ENCODE results near the gene NELL2.

NELL2 gene

DNA sequence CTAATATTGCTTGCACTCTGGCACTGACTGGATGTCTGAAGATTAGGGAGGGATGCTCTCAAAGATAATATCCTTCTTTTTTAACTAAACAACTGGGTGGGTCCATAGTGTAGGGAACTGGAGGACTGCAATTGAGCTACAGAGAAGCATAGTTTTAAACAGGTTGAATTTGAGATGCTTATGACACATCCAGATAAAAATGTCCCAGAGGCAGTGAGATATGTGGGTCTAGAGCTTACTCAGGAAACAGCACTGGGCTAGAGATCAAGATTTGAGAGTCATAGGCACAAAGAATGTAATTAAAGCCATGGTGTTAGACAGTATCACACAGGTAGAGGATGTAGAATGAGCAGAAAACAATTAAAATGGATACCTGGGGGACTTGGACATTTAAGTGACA is 198.4 kb downstream of the NELL2 start:
- DNase-seq = no peak

DNA sequence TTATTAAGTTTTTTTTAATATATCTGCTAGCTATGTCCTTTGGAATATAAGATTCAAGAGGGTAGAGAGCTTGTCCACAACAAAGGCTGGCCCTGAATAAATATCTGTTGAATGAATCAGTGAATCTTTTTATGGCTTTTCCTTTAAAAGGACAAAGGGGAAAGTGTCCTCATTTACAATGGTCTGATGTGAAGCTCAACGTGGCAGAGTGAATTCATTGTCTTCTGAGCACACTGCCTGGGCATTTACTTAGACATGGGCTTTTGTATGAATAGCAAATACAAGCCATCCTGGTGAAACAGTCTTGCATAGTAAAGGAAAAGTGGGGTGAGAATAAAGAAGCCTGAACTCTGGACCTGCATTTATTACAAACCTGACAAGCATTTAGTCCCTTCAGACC is 201.2 kb downstream of the NELL2 start:
- no peak for DNase-seq

DNA sequence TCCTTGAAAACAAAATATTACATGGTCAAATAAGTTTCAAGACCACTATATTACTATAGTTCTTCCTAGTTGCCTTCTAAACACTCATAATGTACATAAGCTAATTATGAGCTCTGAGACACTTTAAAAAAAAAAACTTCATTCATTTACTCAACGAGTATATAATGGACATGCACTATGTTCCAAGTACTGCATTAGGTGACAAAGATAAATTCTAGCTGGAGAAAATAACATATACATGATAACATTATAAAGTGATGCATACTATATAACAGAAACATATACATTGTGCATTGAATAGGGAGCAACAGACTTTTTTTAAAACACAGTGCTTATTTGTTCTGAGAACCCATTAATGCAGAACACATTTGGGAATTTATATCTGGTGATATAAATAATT is 202.3 kb downstream of the NELL2 start:
- no peak for DNase-seq

DNA sequence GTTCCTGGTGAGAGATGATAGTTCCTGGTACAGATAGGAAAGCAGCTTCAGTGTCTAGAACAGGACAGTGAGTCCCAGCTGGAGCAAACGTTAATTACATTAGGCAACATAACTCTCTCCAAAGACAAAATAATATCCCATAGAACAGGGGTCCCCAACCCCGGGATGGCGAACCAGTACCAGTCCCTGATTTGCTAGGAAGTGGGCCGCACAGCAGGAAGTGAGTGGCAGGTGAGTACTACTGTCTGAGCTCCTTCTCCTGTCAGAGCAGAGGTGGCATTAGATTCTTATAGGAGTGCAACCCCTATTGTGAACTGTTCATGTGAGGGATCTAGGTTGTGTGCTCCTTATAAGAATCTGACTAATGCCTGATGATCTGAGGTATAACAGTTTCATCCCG is 204.1 kb downstream of the NELL2 start:
- DNase-seq = no peak

DNA sequence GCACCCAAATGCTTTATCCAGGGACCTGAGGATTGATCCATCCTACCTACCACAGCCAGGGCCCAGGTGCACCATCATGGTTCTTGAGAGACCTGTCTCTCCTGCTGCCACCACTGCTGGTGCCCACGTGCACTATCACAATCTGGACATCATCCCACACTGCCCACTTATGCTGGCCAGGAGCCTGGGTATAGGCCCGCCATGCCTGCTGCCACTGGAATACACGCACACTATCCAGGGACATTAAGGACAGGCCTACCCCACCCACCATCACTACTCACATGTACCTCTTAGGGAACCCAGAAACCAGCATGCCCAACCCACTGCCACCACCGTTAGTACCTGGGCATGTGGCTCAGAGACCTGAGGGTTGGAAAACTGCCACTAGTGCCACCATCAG is 207.7 kb downstream of the NELL2 start:
- DNase-seq = no peak

DNA sequence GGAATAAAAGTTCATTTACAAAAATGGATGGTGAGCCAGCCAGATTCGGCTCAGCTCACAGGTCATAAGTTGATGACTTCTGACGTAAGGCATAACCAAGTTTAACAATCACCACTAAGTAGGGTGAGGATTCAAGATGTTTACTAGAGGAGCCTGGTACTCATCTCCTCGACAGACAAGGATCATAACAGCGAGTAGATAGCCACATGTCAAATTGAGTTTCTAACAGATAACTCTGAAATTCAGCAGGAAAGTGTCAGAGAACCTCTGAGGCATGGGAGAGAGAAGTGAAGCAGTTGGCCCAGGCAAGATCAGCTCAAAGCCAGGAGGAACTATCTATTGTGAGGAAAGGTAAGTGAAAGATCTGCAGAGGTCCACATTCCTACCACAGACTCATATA is 208.7 kb downstream of the NELL2 start:
- DNase-seq = no peak

DNA sequence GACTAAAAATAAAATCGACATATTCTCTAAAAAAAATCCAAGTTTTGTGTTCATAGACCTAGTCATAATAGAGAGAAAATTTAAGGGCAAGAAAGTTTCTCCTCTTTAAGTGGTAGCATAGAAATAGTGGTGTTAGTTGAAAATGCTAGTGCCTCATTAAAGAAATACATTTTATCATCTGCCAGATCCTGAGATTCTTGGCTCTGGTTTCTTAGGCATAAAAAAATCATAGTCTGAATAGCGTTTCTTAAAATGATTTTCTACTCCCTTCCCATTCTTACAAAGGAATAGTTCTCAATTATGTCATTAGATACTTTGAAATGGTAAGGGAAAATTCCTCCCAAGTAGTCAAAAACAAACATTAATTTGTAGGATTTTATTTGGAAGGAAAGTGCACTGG is 212.8 kb downstream of the NELL2 start:
- no peak for DNase-seq

DNA sequence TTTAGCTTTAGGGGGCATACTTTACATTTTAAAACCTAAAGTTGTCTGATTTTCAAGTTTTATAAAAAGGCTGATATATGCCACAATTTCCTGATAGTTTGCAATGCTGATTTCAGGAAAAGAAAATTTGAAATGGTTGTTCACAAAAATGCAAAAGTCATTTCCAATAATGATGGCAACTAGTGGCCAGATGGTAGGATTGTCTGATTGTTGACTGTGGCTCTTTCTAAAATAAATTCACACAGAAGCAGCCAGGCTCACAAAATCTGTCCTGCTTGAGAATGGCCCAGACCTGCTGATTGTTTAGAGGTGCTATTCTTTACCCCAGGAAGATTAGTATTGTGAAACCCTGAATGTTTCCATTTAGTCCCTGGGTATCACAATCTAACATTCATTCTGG is 220.3 kb downstream of the NELL2 start:
- no peak for DNase-seq

DNA sequence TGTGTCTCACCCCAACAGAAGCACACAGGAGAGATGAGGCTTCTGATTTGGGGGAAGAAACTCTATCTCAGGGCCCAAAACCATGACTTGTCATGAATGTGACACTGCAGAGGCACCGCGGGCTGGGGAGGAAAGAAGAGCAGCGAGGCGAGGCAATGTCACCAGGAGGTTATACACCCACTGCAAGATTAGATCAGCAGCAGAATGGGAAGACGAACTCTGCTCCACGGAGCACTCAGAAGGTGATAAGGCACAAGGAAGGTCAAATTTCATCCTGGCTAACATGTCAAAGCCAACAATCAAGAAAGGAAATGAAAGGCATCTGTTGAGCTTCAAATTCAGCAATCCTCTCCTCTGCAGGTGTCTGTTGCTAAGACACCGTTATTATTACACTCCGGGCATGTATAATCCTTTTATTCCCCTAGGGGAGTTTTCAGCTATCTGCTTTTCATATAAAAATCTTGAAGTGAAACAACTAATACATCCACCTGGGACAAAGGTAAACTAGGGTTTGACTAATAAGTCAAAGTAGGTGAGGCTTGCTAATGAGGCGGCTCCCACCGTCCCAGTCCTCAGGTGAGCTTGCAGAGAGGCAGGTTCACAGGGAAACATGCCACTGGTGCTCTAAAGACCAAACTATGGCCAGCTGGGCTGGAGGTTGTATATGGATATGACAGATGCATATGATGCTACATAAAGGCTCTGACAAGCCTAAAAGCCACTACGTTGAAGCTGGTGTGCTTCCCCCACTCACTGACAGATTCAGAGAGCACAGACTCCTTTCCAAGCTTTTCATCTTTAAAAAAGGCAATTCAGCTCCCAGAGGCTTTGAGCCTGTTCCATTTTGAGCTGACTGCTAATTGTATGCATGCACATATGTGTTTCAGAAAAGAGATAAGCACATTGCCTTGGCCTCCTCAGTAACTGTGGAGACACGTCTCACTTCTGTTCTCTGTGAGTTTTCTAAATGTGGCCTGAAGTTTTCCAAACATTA is 221.2 kb downstream of the NELL2 start:
- no peak for DNase-seq

DNA sequence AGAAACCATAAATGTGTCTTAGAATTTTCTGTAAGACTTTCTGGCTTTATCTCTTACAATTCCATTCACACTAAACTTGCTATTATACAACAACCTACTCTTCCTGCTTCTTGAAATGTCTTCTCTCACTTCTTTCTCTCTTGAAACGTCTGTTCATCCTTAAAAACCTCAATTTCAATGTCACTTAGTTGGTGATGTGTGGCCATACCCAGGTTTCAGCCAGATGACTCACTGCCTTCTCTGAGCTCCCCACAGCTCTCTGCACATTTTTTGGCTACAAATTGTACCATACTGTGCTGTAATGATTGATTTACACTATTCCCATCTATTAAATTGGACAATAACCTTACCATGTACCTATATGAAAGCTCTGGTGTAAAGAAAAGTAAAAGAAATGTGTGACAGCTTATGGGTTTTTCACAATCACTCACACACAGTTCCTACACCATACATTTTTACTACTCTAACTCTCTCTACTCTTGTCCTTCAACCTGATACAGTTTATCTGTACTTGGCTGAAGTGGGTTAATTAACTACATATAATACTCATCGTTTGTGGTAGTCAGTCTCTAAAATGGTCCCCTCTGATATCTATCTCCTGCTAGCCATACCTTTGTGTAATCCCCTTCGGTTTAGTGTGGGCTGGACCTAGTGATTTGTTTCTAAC is 222.1 kb downstream of the NELL2 start:
- DNase-seq = no peak

DNA sequence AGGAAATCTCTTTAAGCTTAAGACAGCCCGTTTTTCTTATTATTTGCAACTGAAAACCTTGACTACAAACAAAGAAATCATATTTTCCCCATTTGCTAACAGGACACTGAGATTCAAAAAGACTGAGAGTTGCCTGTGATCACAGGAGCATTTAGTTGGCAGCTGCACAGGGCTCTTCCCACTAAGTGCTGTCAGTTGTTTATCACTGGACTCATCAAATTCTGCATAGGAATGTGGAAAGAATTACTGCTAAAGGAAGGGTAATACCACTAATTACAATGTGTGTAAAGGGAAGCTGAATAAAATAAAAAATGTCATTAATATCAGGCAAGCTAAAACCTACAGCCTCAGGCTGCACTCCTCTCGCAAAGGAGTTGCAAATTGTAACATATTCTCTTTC is 226.4 kb downstream of the NELL2 start:
- DNase-seq = no peak

DNA sequence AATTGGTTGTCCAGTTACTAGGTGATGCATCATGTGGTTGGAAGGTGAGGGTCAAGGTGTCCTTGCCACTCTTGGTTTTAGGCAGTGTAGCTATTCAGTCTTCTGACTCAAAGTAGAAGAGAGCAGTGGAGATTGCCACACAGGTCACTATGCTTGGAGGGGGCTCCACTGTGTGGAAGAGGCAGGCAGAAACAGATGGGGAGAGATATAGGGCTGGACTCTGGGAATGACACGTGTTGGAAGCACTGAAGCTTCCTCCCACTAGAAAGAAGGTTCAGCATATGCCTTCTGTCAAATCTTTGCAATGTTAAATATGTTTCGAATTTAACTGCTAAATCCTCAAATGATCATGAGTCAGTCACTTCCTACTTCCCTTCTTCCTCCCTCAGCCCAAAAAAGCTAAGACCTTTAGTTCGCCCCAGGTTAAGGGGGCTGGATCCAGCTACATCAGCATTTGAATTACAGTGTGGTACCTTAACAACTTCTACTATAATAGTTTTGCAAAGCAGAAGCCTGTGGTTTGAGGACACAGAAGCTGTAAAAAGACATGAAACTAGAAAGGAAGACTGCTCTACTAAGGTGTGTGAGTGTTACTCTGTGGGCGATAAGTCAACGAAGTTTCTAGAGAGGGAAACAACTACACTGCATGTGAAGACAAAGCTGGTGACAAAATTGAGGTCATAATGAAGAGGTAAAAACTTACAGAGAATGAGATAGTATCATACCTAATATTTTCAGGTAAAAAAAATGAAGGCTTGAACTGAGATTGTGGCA is 228.0 kb downstream of the NELL2 start:
- DNase-seq = no peak

DNA sequence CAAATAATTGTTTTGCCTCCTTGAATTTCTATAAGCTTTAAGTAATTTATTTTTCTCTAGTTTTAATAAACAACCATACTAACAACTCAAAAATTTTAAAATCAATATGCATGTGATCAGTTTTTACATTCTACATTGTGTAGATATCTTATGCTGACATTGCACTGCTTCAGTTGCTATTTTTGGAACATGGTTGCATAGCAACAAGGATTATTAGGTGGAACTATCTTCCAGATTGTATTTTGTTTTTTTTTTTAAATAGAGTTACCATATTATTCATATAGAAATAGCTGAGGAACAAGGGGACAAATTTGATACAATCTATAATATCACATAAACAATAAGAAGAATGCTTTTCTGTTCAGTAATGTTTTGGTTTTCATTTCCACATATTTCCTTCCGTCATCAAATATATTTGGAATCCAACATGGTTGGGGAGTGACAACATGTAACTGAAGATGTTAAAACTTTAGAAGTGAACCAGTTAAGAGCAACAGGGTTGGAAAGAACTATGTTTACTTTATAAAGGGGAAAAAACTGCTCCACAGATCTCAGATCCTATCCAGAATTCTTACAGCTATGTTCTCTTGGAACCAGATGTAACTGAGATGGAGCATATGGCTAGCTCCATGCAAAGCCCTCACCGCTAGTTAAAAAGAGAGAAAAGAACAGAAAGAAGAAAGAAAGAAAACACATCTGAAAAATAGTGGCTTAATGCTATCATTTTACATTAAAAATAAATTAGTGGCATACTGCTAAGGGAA is 235.5 kb downstream of the NELL2 start:
- no peak for DNase-seq

DNA sequence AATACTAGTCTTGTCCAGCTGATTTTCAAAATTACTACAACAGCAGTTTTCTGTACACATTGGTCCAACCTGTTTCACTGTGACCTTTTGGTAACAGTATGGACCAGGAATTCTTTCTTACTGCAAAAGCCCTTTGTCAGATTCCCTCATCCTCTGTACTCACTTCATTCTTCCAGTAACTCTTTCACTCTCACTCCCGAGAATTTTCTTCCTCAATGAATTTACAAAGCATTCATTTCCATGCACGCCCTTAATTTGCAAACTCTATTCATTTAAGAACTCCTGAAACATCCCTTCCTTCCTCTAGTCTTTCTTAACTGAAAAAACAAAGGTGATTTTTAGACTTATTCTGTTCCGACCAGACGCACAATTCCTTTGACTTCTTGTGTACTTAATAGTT is 238.2 kb downstream of the NELL2 start:
- DNase-seq = no peak

DNA sequence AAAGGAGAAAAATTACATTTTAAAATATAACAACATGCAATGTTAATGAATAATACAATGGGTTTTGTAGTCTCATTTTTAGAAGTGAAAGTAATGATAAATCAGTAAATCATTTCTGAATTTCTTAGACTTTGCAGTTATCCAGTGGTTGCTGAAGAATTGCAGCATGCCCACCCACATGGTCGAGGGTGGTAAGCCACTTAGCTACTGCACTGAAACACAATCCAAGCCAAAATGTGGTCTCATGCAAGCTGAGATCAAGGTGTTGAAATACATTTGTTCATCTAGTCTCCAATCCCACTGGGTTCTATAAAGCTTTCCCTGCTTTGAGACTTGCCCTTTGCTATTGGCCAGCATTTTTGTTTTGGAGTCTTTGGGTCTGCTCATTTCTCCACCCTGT is 247.9 kb downstream of the NELL2 start:
- DNase-seq = no peak

DNA sequence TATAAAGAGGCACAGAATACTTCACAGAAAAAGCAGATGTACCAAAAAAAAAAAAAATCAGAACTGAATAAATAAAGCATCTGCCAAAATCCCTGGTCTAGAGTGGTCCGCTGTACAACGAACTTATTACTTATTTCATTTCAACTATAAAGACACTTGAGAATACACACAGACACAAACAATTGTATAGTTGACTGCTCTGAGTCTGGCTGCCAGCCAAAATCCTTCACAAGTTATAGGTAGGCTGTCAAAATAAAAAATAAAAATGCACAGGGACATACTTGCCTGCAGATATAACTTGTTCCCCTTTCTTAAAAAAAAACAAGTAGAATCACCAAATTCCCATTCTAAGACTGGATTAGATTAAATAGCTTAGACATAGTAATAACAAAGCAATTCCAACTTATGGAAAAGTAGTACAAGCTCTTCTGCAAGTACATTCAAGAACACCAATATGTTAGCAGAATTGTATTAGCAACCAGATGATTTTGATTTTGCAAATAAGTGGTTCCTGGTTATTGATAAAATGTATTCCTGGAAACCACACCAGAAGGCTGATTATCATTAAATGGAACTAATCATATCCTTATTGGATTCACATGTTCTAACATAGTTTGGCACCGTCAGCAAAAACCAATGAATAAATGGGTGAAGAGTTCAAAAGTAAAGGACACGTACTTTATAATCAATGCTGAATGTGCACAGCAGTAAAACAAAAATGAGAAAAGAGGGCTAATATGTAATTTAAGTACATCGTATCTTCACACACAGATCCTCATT is 248.5 kb downstream of the NELL2 start:
- DNase-seq = no peak

DNA sequence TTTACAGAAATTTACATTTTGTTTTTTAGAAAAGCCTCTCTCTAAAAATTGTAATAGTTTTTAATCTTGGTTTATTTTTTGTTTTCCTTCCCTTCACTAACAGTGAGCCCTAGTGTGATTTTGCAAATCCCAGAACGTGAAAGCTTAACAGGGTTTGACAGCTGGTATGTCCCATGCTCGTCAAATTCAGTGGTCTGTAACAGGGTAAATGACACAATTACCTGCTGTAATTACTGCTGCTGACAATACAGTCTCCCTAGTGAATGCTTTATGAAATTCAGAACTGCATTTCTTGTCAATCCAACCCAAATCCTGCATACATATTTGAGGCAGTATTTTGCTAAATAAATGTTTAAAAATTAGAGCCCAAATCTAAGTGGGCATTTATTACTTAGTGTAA is 249.2 kb downstream of the NELL2 start:
- no peak for DNase-seq

DNA sequence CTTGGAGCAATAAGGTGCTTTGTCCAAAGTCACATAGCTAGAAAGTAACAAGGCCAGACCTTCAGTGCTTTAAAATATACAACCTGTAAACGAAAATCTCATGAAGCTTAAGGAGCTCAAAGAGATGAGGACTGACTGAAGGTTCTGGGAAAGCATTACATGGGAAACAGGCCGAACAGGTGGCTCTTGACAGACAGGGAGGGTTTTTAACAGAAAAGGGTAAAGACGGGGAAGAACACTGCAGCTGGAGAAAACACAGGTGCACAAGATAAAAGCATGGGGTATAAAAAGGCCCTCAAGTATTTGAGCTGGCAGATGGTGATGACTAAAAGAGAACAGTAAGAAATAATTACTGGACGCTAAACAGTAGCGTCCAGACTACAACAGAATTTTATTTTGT is 257.2 kb downstream of the NELL2 start:
- DNase-seq = no peak

DNA sequence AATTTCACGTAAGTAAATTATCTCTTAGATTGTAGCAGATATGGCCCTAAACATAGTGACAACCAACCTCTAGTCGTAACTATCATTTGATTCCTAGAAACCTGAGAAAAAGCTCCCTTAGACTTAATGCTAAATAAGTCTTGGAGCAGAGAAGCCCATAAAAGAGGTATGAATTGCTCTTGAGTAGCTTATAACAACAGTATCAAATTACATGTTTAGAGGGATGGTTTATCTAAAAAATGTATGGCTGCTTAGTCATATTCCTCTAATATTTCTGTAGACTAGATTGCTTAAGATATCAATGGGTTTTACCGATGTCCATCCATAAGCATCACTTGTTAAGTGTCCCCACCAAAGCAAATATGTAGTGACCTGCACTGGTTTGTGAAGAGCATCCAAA is 259.7 kb downstream of the NELL2 start:
- no peak for DNase-seq

DNA sequence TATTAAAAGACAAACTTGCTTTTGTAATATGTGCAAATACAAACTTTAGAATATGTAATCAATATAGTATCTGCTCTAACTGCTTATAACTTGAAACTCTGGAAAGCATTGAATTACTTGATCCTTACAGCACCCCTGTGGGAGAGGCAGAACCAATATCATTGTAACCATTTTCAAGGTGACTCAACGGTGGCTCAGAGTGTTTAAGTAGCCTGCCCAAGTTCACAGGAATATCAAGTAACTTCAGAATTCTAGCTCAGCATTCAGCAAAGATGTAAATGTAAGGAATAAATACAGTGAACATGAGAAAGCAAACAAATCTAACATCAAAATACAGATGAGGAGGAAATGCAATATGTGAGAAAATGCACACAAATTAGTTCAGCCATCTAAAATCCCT is 264.6 kb downstream of the NELL2 start:
- no peak for DNase-seq

DNA sequence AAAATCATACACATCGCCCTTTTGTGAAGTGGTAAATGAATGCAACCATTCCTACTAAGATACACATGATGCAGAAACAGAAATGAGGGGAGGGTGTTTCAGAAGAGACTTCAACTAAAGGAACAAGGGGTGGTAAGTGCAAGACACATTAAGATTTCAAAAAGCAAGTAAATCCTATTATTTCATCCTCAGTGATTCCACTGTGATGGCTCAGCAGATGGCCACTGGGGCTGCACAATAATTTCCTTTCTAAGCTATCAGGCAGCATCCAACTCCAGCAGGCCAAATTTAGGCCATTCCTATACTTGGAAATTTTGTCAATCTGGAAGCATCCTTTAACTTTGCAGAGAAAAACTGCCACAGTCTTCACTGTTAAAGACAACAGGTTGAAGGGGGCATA is 272.4 kb downstream of the NELL2 start:
- no peak for DNase-seq

DNA sequence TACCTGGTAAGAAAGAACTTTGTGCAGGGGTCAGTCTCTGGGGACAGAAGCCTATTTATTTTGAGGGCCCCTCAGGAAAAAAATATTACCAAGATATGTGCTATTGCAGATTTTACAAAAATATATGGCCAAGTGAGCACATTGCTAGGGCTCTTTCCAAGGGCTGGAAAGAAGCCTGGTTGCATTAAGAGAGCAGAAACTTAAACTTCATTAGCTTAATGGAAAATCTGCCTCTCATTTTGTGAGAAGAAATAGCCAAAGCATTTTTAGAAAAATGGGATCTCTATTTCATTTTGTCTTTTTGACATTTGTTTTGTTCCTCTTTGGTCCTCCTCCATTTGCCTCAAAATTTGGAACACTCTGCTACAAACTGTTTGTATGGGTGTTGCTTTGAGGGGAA is 283.5 kb downstream of the NELL2 start:
- DNase-seq = no peak

Data from kidney glomerular epithelial cell (primary cell).